Measurements from ENCODE around the gene FAM83F. TPM values are rescaled to one million over a fixed set of nuclear protein-coding genes. Genes with fewer than 3 reads are reported as not detected.

Gene FAM83F
- total RNA-seq, 2 experiments from 2014 or later = 1.8 to 1.9 TPM

Other genes with a start within 250 kb of the FAM83F start
- gene ENTHD1, start 101.2 kb upstream of the FAM83F start, total RNA-seq = under 1 TPM; 0.64 to 0.81 TPM
- gene GRAP2, start 93.9 kb upstream of the FAM83F start, total RNA-seq = 10 to 100 TPM; 25.5 to 29.4 TPM
- gene TMA7B, start 34.6 kb upstream of the FAM83F start, total RNA-seq = 1 to 10 TPM; 1.1 to 1.5 TPM
- 10 to 100 TPM; 37.9 TPM for gene TNRC6B, start 183.0 kb downstream of the FAM83F start, total RNA-seq

All from activated naive CD4-positive, alpha-beta T cell treated with anti-CD3 and anti-CD28 coated beads for 36 hours (primary cell).